IMR-90 (cell line): Measurements from ENCODE around the gene COL18A1. TPM values are rescaled to one million over a fixed set of nuclear protein-coding genes. Genes with fewer than 3 reads are reported as not detected.

Experiments
- ATAC-seq: fragments of 200-7000 bp; cut with Tn5 transposase; 2 replicates; pipeline ENCODE4 v1.9.1; 2020; ENCODE audit warnings: low read depth, mild to moderate bottlenecking, moderate library complexity
- BruUV-seq: library from RNA; stranded (reverse); fragments of 400-500 nt; replicated peaks from 2 replicates; lab custom pipeline; 2021; lab: Mats Ljungman, UMichigan
- CTCF ChIA-PET: fragments of 300-600 bp; formaldehyde crosslinking; extraction: SDS; loops from one replicate; lab custom pipeline; 2021; ENCODE audit warnings: antibody characterized with exemption; lab: Yijun Ruan, JAX
- POLR2A ChIA-PET: fragments of 300-600 bp; sonication (Branson Sonifier 250); formaldehyde crosslinking; loops from one replicate; lab custom pipeline; 2022; ENCODE audit warnings: antibody characterized with exemption; ENCODE audit not compliant: unreplicated experiment; lab: Charles Lee
- DNase-seq: peaks from one replicate; pipeline ENCODE4 v3.0.0; 2013
- H2AFZ ChIP-seq: replicated peaks from 2 replicates; pipeline ENCODE3; 2013; ENCODE audit warnings: low read length, mild to moderate bottlenecking; ENCODE audit not compliant: poor library complexity
- H2AK5ac ChIP-seq: 2 replicates; pipeline ENCODE4 v1.6.1; 2013; ENCODE audit warnings: low read depth, low read length, inconsistent platforms
- H2AK9ac ChIP-seq: replicated peaks from 2 replicates; pipeline ENCODE3; 2013; ENCODE audit warnings: mild to moderate bottlenecking, low read depth, low read length, moderate library complexity; ENCODE audit not compliant: poor library complexity
- H2BK120ac ChIP-seq: 2 replicates; pipeline ENCODE4 v1.6.1; 2013; ENCODE audit warnings: low read depth, low read length, inconsistent platforms
- H2BK15ac ChIP-seq: 3 replicates; pipeline ENCODE4 v1.6.1; 2013; ENCODE audit warnings: low read depth, low read length, inconsistent platforms
- H2BK20ac ChIP-seq: 2 replicates; pipeline ENCODE4 v1.6.1; 2013; ENCODE audit warnings: low read depth, mild to moderate bottlenecking, inconsistent platforms, low read length, moderate library complexity
- H2BK5ac ChIP-seq: 2 replicates; pipeline ENCODE4 v1.6.1; 2013; ENCODE audit warnings: mild to moderate bottlenecking, low read depth, low read length, inconsistent platforms; ENCODE audit not compliant: poor library complexity, severe bottlenecking
- H3K14ac ChIP-seq: replicated peaks from 2 replicates; pipeline ENCODE4 v1.6.1; 2013; ENCODE audit warnings: low read depth, low read length, inconsistent platforms
- H3K18ac ChIP-seq: 2 replicates; pipeline ENCODE4 v1.6.1; 2013; ENCODE audit warnings: low read depth, low read length, control low read depth
- H3K23ac ChIP-seq: 2 replicates; pipeline ENCODE4 v1.6.1; 2013; ENCODE audit warnings: low read depth, low read length, inconsistent platforms
- H3K27ac ChIP-seq: 2 replicates; pipeline ENCODE4 v1.5.1; 2013; ENCODE audit warnings: mild to moderate bottlenecking, control low read depth, low read length; ENCODE audit not compliant: insufficient read depth
- H3K27me3 ChIP-seq: 2 replicates; pipeline ENCODE4 v1.6.1; 2013; ENCODE audit warnings: low read length; ENCODE audit not compliant: control insufficient read depth, insufficient read depth
- H3K36me3 ChIP-seq: 2 replicates; pipeline ENCODE4 v1.6.1; 2013; ENCODE audit warnings: low read length, mixed read lengths; ENCODE audit not compliant: control insufficient read depth, insufficient read depth
- H3K4ac ChIP-seq: 2 replicates; pipeline ENCODE4 v1.6.1; 2013; ENCODE audit warnings: low read depth, low read length, inconsistent platforms
- H3K4me1 ChIP-seq: 2 replicates; pipeline ENCODE4 v1.6.1; 2013; ENCODE audit warnings: low read length, mixed read lengths; ENCODE audit not compliant: control insufficient read depth, insufficient read depth
- H3K4me2 ChIP-seq: 2 replicates; pipeline ENCODE4 v1.6.1; 2013; ENCODE audit warnings: low read depth, mild to moderate bottlenecking, control low read depth, low read length, moderate library complexity
- H3K4me3 ChIP-seq: 2 replicates; pipeline ENCODE4 v1.5.1; 2013; ENCODE audit warnings: low read depth, mild to moderate bottlenecking, control low read depth, low read length, moderate library complexity; ENCODE audit not compliant: insufficient read depth
- H3K56ac ChIP-seq: 2 replicates; pipeline ENCODE4 v1.6.1; 2013; ENCODE audit warnings: low read length, inconsistent platforms; ENCODE audit not compliant: insufficient read depth; ENCODE audit errors: extremely low read depth
- H3K79me1 ChIP-seq, 2 experiments: 2 replicates each; pipeline ENCODE4 v1.6.1; 2013; ENCODE audit warnings: low read length in 2 of 2, inconsistent platforms in 1 of 2, low read depth in 1 of 2
- H3K9ac ChIP-seq: 2 replicates; pipeline ENCODE4 v1.6.1; 2013; ENCODE audit warnings: low read depth, low read length, control low read depth
- H3K9me1 ChIP-seq: 2 replicates; pipeline ENCODE4 v1.6.1; 2013; ENCODE audit warnings: low read length, inconsistent platforms; ENCODE audit not compliant: insufficient read depth
- H3K9me3 ChIP-seq: 2 replicates; pipeline ENCODE4 v1.6.1; 2013; ENCODE audit warnings: low read length; ENCODE audit not compliant: control insufficient read depth, insufficient read depth
- H4K20me1 ChIP-seq: 2 replicates; pipeline ENCODE4 v1.6.1; 2013; ENCODE audit warnings: low read length, inconsistent platforms; ENCODE audit not compliant: insufficient read depth
- H4K5ac ChIP-seq: 2 replicates; pipeline ENCODE4 v1.6.1; 2013; ENCODE audit warnings: mild to moderate bottlenecking, low read depth, low read length, control low read depth
- H4K8ac ChIP-seq, 2 experiments: 2 replicates each; pipeline ENCODE4 v1.6.1; 2013; ENCODE audit warnings: low read depth in 2 of 2, low read length in 2 of 2, control low read depth in 1 of 2, inconsistent platforms in 1 of 2
- H4K91ac ChIP-seq: 2 replicates; pipeline ENCODE4 v1.6.1; 2013; ENCODE audit warnings: low read depth, low read length, inconsistent platforms; ENCODE audit not compliant: insufficient read depth
- MXI1 ChIP-seq: IDR thresholded peaks from 2 replicates; pipeline ENCODE4 v1.6.1; 2012; ENCODE audit warnings: low read depth, mild to moderate bottlenecking, low read length, moderate library complexity, borderline replicate concordance
- WGBS, 2 experiments: methylation state at CpG; one replicate each; pipeline versions ENCODE4 v1.1.5 to v1.1.7; 2013; ENCODE audit warnings: missing lambda C conversion rate in 2 of 2; ENCODE audit not compliant: insufficient read length in 1 of 2; ENCODE audit errors: extremely low coverage in 2 of 2; 5-methylcytosine and 5-hydroxymethylcytosine counted together
- dilution Hi-C: fragments of 300-500 bp; cut with HindIII; formaldehyde crosslinking; loops from one replicate; pipeline ENCODE4 v1.14.3; 2018; ENCODE audit warnings: low sequenced_read_pairs; ENCODE audit not compliant: unreplicated experiment
- in situ Hi-C: fragments of 300-500 bp; cut with MboI; formaldehyde crosslinking; loops from 3 replicates; pipeline ENCODE4 v1.14.3; 2019; ENCODE audit warnings: low sequenced_read_pairs, inconsistent platforms, mixed read lengths
- intact Hi-C: fragments of 100-400 bp; cut with micrococcal nuclease; formaldehyde crosslinking; loops from 2 replicates; pipeline ENCODE4 v1.10.0; 2022
- polyA plus RNA-seq, 3 experiments: library from polyadenylated mRNA; depleted of rRNA; stranded (reverse); fragments of >200 nt; gene quantifications; 2 replicates each; pipeline ENCODE4 v1.2.3, GENCODE V29; 2012; ENCODE audit warnings: low replicate concordance in 1 of 3
- total RNA-seq: library from RNA; depleted of rRNA; stranded (reverse); fragments of >200 nt; gene quantifications from 2 replicates; pipeline ENCODE4 v1.2.3, GENCODE V29; 2012
- TF ChIP-seq, protein P1 (sequence below): fragments of 150-350 bp; IDR thresholded peaks from 2 replicates; pipeline ENCODE4 v1.6.1; 2017; ENCODE audit warnings: mild to moderate bottlenecking, antibody characterized with exemption, low read length, low read depth

Gene COL18A1
- total and polyA plus RNA-seq, 2 of the 4 experiments (the other 2 are of a cell fraction) = 4.3 to 46.7 TPM

DNA sequence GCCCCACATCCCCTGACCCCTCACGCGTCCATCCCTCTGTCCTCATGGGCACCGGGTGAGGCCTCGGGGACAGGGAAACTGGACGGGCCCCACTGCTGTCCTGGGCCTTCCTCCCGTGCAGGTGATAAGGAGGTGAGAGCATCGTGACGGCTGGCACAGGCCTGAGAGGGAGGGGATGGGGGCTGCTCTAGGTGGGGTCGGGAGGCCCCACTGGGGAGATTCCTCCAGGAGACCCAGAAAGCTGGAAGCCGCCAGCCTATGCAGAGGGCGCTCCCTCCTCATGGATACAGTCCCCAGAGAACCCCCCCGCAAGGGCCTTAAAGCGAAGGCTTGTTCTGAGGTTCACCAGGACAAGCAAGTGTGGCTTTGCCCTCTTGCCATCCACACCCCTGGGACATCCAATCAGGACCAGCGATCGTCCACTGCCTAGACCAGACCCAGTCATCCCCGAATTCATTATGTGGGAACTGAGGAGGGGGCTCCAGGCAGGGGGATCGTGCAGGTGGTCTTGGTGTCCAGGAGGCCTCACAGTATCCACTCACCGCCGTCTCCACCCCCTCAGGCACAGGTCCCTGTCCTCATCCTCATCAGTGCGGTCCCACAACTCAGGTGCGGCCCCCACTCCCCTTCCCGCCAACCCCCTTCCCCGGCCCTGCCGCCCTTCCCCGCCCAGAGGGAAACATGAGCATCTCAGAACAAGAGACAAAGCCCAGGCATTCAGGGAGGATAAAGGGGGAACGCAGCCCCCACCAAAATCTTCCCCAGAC, 45.3 kb upstream of the COL18A1 start:
- no peaks in the 10 kb centered on the region for H3K9me3 ChIP-seq
- H3K27me3 ChIP-seq = no peaks in the 10 kb centered on the region
- in situ Hi-C loops = no loop called here
- peak overlapping the region; percentile 85; the same call in 1 of the 2 replicates for H2AK5ac ChIP-seq
- ChIA-PET CTCF (no interaction called here), POLR2A (no interaction called here)
- peaks cover 13% of the 10 kb centered on the region for H3K4me1 ChIP-seq
- H2BK20ac ChIP-seq = peak overlapping the region; percentile 49; the same call in 1 of the 2 replicates
- H3K9me1 ChIP-seq = peaks cover 13% of the 10 kb centered on the region
- dilution Hi-C loops = no loop called here
- ATAC-seq = no peak
- intact Hi-C loops = no loop called here
- H2BK120ac ChIP-seq = peak overlapping the region; percentile 46
- no peak overlapping the region for H3K4me2 ChIP-seq
- no peak overlapping the region for H3K14ac ChIP-seq
- peak overlapping the region; percentile 48; the same call in 1 of the 3 replicates for H2BK15ac ChIP-seq
- no peak overlapping the region for H3K18ac ChIP-seq
- H4K91ac ChIP-seq = peak overlapping the region; percentile 27
- H2AFZ ChIP-seq = peak overlapping the region; percentile 24
- H4K8ac ChIP-seq = no peak overlapping the region
- H4K20me1 ChIP-seq = no peaks in the 10 kb centered on the region
- no peak overlapping the region for H3K4me3 ChIP-seq
- H2AK9ac ChIP-seq = no peak overlapping the region
- H3K56ac ChIP-seq = no peak overlapping the region
- no peak overlapping the region for H3K27ac ChIP-seq
- 0 out of 2 replicates have a peak overlapping the region, but pooled peaks have one; percentile 47 for H3K4ac ChIP-seq
- no peak overlapping the region for H2BK5ac ChIP-seq
- DNase-seq = no peak
- TF ChIP-seq, protein P1, sequence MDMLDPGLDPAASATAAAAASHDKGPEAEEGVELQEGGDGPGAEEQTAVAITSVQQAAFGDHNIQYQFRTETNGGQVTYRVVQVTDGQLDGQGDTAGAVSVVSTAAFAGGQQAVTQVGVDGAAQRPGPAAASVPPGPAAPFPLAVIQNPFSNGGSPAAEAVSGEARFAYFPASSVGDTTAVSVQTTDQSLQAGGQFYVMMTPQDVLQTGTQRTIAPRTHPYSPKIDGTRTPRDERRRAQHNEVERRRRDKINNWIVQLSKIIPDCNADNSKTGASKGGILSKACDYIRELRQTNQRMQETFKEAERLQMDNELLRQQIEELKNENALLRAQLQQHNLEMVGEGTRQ = no peak
- TF ChIP-seq MXI1 = no peak
- WGBS, 2 experiments = no CpG with 5 or more reads among the region's 26 CpGs
- no peak overlapping the region for H3K23ac ChIP-seq
- BruUV-seq = no TSS peak
- H4K5ac ChIP-seq = no peak overlapping the region
- H3K79me1 ChIP-seq = 0 out of 4 replicates have a peak, but pooled peaks cover 0 to 3% of the 10 kb centered on the region in 2 experiments
- no peak overlapping the region for H3K9ac ChIP-seq
- no peaks in the 10 kb centered on the region for H3K36me3 ChIP-seq
